ENCODE data around the gene FBLN5. TPM values are rescaled to one million over a fixed set of nuclear protein-coding genes. Genes with fewer than 3 reads are reported as not detected.

The FBLN5 gene
- total RNA-seq, 1 donor, result 0.63 TPM

DNA sequence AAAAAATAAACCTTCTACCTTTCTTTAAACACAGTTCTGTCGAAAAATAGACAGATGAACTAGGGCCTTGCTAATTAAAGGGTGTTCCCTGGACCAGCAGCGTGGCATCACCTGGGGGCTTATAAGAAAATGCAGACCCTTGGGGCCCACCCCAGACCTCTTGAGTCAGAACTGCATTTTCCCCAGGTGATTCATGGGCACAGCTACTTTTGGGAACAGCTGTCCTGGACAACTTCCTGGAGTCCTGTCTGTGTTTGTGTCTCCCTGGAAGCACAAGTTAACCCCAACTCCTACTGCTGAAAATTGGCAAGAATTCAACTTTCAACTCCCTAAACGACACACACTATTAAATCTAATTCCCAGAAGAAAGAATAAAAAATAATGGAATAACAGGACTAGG is 17.8 kb downstream of the FBLN5 start:
- no peaks in the 10 kb centered on the region for H3K9me3 ChIP-seq (ENCODE audit: low read depth, low read length)
- no peak overlapping the region for H3K4me3 ChIP-seq (ENCODE audit: low read length)
- H3K27me3 ChIP-seq (ENCODE audit: insufficient read depth, low read length), result no peaks in the 10 kb centered on the region
- H3K4me1 ChIP-seq (ENCODE audit: insufficient read depth, low read length), result no peaks in the 10 kb centered on the region

DNA sequence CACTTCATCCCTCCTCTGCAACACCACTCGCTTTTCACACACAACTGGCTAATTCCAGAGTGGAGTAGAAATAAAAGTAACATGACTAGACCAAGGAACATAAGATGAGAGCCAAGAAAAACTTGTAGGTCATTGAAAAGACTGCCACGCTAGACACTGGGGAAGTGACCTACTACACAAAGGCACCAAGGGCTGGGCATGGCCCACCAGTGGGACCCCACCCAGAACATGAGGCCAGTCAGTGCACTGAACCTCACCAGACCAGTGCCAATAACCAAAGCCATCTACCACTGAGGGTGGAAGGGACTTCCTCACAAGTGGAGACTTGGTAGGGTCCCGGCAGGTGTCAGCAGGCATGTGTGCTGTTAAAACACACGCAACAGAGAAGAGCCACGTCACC is 19.7 kb downstream of the FBLN5 start:
- no peaks in the 10 kb centered on the region for H3K4me1 ChIP-seq (ENCODE audit: insufficient read depth, low read length)
- no peaks in the 10 kb centered on the region for H3K27me3 ChIP-seq (ENCODE audit: insufficient read depth, low read length)
- H3K4me3 ChIP-seq (ENCODE audit: low read length), result no peak overlapping the region
- no peaks in the 10 kb centered on the region for H3K9me3 ChIP-seq (ENCODE audit: low read depth, low read length)

DNA sequence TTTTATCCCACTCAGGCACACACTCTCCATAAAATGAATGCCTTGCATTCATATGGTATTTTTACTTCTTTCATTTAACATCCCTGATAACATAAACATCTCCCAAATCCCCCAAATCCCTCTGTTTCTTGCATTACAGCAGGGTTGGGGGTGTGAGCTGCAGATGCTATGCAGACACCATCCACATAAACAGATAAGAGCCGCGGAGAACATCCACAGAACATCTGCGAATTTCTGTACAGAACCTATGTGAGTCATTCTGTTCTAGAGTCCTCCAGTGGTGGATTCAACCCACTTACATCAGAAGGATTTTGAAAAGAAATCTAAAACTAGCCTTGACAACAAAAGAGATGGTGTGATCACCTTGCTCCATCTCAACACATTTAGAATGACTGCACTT is 20.3 kb downstream of the FBLN5 start:
- no peaks in the 10 kb centered on the region for H3K27me3 ChIP-seq (ENCODE audit: insufficient read depth, low read length)

DNA sequence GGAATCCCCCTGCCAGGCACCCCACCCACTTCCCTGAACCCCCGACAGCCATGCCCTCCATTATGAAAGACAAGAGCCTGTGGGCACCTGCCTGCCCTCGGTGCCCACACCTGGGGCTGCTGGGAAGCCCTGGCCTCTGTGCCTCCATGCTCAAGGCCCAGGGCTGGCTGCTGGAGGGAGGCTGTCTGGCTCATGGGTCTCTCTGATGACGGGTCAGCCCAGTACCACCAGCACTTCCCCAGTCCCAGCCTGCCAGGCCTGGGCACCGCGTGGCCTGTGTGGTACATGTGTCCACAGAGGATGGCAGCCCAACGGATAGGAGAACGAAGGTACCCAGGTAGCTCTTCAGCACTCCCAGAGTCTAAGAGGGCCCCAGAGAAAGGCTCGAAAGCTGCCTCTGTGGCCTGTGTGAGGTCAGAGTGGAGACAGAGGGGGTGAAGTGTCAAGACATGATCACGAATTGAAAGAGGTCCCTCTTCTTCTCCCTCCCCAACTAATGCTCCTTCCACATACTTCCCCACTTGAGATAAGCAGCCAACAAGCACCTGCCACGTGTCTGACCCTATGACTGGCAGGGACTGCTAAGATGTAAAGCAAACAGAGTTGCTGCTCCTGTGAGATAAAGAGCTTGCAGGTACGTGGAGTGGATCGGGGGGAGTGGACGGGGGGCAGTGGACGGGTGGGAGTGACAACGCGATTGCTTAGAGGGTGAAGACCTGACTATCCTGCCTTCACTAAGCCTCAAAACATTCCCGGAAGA is 21.2 kb downstream of the FBLN5 start:
- H3K27me3 ChIP-seq (ENCODE audit: insufficient read depth, low read length), result no peaks in the 10 kb centered on the region
- no peaks in the 10 kb centered on the region for H3K4me1 ChIP-seq (ENCODE audit: insufficient read depth, low read length)
- H3K9me3 ChIP-seq (ENCODE audit: low read depth, low read length), result no peaks in the 10 kb centered on the region
- no peak overlapping the region for H3K4me3 ChIP-seq (ENCODE audit: low read length)

More for the DNA sequence above, 20.3 kb downstream of the FBLN5 start:
- H3K4me1 ChIP-seq (ENCODE audit: insufficient read depth, low read length), result no peaks in the 10 kb centered on the region
- H3K9me3 ChIP-seq (ENCODE audit: low read depth, low read length), result no peaks in the 10 kb centered on the region
- no peak overlapping the region for H3K4me3 ChIP-seq (ENCODE audit: low read length)

DNA sequence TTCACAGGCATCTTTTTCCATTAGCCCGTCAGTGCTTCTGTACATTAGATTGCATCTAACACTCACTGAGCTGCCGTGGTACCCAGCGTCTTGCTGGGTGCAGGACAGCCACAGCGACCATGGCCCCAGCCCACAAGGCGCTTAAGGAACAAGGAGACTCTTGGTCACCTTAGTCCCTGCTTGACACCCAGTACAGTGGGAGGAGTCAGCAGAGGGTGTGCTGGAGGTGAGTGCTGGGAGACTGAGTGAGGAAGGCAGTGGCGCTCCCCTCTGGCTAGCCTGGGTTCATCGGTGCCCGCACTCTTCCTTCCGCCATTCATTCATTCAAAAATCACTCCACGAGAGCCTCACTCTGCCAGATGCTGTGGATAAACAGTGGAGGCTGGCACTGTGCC is 21.8 kb downstream of the FBLN5 start:
- H3K27me3 ChIP-seq (ENCODE audit: insufficient read depth, low read length), result no peaks in the 10 kb centered on the region
- no peaks in the 10 kb centered on the region for H3K9me3 ChIP-seq (ENCODE audit: low read depth, low read length)

DNA sequence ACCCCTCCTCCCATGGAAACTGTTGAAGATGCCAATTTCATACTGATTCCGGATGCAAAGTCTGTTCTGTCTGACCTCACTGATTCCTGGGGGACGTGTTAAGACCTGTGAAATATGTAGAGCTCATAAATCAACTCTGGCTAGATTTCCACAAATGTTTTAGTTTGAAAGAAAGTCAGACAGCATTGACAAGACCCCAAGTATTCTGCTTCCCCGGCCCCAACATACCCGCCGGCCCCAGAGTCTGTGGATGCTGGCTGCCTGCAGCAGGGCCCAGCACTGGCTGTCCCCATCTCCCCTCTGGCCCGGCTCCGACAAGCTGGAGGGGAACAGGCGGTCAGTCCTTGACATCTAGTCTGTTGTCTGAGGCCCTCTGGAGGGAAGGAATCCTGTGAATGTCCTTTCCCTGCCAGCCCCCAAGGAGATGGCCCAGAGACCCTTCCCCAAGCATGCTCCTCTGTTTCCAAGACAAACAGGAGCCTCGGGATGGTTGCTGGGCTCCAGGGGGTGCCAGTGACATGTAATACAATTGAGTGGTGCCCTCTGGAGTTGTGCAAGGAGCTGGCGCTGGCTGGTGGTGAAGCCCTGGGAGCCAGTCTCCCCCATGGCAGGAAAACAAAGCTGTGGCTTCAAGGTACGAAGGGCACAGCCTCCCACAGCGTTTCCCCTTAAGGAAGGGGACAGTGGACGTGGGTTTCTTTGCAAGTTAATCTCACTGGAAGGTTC is 22.3 kb downstream of the FBLN5 start:
- H3K4me1 ChIP-seq (ENCODE audit: insufficient read depth, low read length), result no peaks in the 10 kb centered on the region
- no peak overlapping the region for H3K4me3 ChIP-seq (ENCODE audit: low read length)
- H3K27me3 ChIP-seq (ENCODE audit: insufficient read depth, low read length), result no peaks in the 10 kb centered on the region
- no peaks in the 10 kb centered on the region for H3K9me3 ChIP-seq (ENCODE audit: low read depth, low read length)

More for the DNA sequence above, 21.8 kb downstream of the FBLN5 start:
- Histone ChIP-seq H3K4me1 (ENCODE audit: insufficient read depth, low read length) (no peaks in the 10 kb centered on the region), H3K4me3 (ENCODE audit: low read length) (no peak overlapping the region)

DNA sequence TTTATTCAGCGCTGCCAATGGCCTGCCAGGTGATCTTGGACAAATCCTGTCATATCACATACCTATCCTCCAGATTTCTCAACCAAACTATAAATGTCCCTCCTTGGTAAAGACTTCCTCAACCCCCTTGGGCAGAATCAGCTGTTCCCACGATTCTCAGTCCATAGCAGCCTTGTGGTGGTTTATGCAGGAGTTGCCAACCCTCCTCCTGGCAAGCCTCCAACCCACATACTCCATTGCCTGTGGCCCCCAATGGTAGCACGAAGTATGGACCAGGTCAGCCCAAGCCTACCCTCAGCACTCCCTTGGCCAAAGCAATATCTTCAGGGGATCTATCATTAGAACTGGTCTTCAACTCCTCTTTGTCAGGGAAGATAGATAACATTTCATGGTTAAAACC is 27.0 kb downstream of the FBLN5 start:
- H3K4me1 ChIP-seq (ENCODE audit: insufficient read depth, low read length), result no peaks in the 10 kb centered on the region
- H3K9me3 ChIP-seq (ENCODE audit: low read depth, low read length), result no peaks in the 10 kb centered on the region
- no peak overlapping the region for H3K4me3 ChIP-seq (ENCODE audit: low read length)
- no peaks in the 10 kb centered on the region for H3K27me3 ChIP-seq (ENCODE audit: insufficient read depth, low read length)

DNA sequence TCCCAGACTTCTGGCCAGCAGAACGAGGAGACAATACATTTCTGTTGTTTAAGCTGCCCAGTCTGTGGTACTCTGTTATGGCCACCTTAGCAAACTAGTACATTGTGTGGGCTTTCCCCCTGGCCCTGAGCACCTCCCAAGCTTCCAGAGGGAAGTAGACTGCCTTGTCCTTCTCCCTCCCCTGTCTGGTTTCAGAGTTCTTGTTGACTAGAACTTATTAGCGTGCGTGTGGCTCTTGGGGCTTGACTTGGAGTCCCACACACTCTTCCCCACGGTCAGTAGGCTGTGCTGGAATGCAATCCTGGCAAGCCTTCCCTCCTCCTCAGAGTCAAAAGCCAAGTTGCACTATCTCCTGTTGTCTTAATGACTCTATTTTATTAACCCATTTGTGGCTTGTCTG is 27.7 kb downstream of the FBLN5 start:
- H3K27me3 ChIP-seq (ENCODE audit: insufficient read depth, low read length), result no peaks in the 10 kb centered on the region
- no peaks in the 10 kb centered on the region for H3K9me3 ChIP-seq (ENCODE audit: low read depth, low read length)
- H3K4me3 ChIP-seq (ENCODE audit: low read length), result no peak overlapping the region
- no peaks in the 10 kb centered on the region for H3K4me1 ChIP-seq (ENCODE audit: insufficient read depth, low read length)

DNA sequence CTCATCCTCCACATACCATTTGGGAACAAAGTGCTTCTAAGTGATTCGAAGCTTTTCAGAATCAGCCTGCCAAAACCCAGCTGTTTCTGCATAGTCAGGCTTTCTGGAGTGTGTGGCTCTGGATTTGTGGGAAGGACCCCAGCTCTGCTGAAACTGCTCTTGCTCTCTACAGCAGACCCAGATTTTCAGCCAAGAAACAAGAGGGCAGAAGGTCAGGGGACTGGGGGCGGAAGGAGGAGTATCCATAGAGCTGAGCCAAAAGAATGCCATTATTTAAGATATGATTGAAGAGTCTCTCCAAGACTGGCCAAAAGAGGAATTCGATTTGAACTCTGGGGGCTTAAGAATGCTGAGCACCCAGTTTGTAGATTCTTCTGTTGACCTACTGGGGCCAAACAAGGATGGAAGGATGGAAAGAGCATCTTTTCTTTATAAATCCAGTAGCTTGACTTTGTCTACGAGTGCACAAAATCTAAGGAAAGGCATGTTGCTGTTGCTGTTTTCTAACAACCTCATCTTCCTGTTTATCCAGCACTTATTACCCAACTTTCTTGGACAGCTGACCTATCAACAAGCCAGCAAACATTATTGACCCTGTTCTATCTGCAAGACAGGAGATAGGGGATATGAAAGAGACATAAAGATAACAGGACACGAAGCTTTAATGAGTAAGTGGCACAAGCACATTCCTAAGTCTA is 29.2 kb downstream of the FBLN5 start:
- Histone ChIP-seq H3K4me1 (ENCODE audit: insufficient read depth, low read length) (no peaks in the 10 kb centered on the region), H3K27me3 (ENCODE audit: insufficient read depth, low read length) (no peaks in the 10 kb centered on the region), H3K4me3 (ENCODE audit: low read length) (no peak overlapping the region), H3K9me3 (ENCODE audit: low read depth, low read length) (no peaks in the 10 kb centered on the region)

DNA sequence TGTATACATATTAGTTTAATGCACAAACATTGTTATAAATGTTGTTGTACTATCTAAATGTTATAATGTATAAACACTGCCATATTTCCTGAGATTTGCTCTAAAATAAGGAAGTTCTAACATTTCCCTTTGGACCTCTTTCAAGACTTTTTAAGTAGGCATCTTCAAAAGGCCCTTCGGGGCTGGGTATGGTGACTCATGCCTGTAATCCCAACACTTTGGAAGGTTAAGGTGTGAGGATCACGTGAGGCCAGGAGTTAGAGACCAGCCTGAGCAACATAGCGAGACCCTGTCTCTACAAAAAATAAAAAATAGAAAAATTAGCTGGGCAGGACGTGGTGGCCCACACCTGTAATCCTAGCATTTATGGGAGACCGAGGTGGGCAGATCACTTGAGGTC is 35.5 kb downstream of the FBLN5 start:
- Histone ChIP-seq H3K4me3 (ENCODE audit: low read length) (no peak overlapping the region), H3K9me3 (ENCODE audit: low read depth, low read length) (no peaks in the 10 kb centered on the region), H3K4me1 (ENCODE audit: insufficient read depth, low read length) (peaks cover 17% of the 10 kb centered on the region), H3K27me3 (ENCODE audit: insufficient read depth, low read length) (no peaks in the 10 kb centered on the region)

DNA sequence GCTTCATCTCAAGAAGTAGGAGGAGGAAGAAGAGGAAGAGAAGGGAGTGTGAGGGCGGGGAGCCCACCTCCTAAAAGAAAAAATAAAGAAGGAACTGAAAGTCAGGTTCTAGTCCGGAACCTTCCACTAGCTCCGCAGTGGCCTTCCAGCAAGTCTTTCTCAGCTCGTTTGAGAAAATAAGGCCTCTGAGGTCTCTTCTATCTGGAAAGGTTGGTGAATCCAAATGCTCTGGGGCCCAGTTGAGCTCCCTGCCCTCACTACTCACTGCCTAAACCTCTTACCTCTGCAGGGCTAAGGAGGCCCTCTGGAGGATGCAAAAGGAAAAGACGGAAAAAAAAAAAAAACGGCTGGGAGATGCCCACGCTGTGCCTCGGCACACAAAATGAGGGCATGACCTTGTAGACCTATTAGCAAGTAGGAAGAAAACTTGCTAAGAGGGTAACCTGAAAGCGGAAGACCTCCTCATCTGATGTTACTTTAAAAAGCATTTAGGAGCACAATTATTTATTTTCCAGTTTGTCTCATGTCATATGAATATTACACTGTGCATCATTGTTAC is 35.9 kb downstream of the FBLN5 start:
- H3K4me1 ChIP-seq (ENCODE audit: insufficient read depth, low read length), result peaks cover 17% of the 10 kb centered on the region
- no peak overlapping the region for H3K4me3 ChIP-seq (ENCODE audit: low read length)
- H3K27me3 ChIP-seq (ENCODE audit: insufficient read depth, low read length), result no peaks in the 10 kb centered on the region
- no peaks in the 10 kb centered on the region for H3K9me3 ChIP-seq (ENCODE audit: low read depth, low read length)

DNA sequence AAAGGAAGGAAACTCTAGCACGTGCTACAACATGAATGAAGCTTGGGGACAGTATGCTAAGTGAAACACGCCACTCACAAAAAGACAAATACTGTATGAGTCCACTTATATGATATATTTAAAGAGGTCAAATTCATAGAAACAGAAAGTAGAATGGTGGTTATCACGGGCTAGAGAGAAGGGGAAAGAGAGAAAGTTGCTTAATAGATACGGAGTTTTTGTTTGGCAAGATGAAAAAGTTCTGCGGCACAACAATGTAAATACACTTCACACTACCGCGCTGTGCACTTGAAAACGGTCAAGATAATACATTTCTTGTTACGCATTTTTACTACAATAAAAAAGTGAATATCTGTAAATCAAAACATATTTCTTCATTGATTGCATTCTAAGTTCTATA is 37.3 kb downstream of the FBLN5 start:
- no peaks in the 10 kb centered on the region for H3K9me3 ChIP-seq (ENCODE audit: low read depth, low read length)

DNA sequence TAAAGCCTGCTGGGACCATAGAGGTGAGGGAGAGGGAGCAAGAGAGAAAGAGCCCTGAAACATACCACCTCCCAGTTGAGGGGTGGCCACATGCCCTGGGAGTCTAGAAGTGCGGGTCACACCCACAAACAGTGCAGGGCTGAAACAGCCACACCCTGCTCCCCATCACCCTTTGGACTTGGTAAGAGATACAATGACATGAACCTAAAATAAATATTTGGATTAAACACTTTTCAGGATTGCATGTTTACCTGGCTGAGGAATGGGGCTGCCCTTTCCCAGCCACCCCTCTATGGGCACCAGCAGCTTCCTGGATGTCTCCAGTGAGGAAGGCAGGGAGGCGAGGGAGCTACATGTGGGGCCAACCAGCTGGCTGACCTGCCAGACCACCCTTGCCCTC is 41.1 kb downstream of the FBLN5 start:
- Histone ChIP-seq H3K4me3 (ENCODE audit: low read length) (no peak overlapping the region), H3K27me3 (ENCODE audit: insufficient read depth, low read length) (no peaks in the 10 kb centered on the region), H3K4me1 (ENCODE audit: insufficient read depth, low read length) (peaks cover 9% of the 10 kb centered on the region), H3K9me3 (ENCODE audit: low read depth, low read length) (no peaks in the 10 kb centered on the region)

More for the DNA sequence above, 37.3 kb downstream of the FBLN5 start:
- Histone ChIP-seq H3K4me1 (ENCODE audit: insufficient read depth, low read length) (peaks cover 17% of the 10 kb centered on the region), H3K4me3 (ENCODE audit: low read length) (no peak overlapping the region), H3K27me3 (ENCODE audit: insufficient read depth, low read length) (no peaks in the 10 kb centered on the region)

DNA sequence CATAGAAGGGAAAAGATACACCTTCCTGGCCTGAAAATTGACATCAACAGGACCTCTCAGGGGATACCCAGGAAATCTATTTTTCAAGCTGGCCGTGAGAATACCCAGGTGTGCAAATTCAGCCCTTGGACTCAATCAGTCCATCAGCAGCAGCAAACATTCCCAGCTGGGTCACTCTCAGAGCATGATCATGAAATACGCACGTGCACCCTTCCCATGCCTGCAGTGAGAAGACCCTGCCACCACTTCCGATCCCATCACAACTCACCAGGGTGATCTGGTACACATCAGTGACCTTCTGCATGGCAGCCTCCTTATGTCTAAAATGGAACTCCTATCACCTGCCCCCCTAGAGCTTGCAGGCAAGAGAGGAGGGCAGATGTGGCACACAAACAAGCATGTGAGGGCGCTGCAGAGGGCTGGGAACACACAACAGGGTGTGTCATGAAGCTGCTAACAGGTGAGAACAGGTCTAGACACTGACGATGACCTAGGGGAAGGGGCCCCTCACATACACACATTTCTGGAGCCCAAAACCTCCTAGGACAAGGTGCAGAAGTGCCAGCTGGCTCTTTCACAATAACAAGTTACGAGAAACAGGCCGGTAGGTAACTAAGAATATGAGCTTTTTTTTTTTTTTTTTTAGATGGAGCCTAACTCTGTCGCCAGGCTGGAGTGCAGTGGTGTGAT is 42.4 kb downstream of the FBLN5 start:
- Histone ChIP-seq H3K4me3 (ENCODE audit: low read length) (no peak overlapping the region), H3K4me1 (ENCODE audit: insufficient read depth, low read length) (no peaks in the 10 kb centered on the region), H3K27me3 (ENCODE audit: insufficient read depth, low read length) (no peaks in the 10 kb centered on the region), H3K9me3 (ENCODE audit: low read depth, low read length) (no peaks in the 10 kb centered on the region)

DNA sequence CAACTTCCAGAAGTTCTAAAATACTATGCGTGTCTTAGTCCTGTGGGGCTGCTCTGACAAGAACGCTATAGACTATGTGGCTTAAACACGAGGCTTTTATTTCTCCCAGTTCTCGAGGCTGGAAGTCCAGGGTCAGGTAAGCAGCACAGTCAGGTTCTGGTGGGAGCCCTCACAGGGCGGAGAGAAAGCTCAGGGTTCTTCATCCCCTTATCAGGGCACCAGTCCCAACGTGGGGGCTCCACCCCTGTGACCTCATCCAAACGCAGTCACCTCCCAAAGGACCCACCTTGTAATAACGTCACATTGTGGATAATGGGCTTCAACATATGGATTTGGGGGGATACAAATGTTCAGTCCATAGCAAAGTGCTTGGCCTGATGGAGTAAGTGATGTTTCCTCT is 43.0 kb downstream of the FBLN5 start:
- Histone ChIP-seq H3K27me3 (ENCODE audit: insufficient read depth, low read length) (no peaks in the 10 kb centered on the region), H3K9me3 (ENCODE audit: low read depth, low read length) (no peaks in the 10 kb centered on the region), H3K4me3 (ENCODE audit: low read length) (no peak overlapping the region), H3K4me1 (ENCODE audit: insufficient read depth, low read length) (no peaks in the 10 kb centered on the region)

Data from mononuclear cell (primary cell).